HepG2 (cell line): ENCODE measurements around the gene CHST11. TPM values are rescaled to one million over a fixed set of nuclear protein-coding genes. Genes with fewer than 3 reads are reported as not detected.

Experiments used
- ATAC-seq: fragments of 200-7000 bp; cut with Tn5 transposase; 3 replicates; pipeline ENCODE4 v1.9.1; 2020; ENCODE audit warnings: mild to moderate bottlenecking, moderate library complexity
- BruUV-seq: library from RNA; stranded (reverse); fragments of 400-500 nt; replicated peaks from 2 replicates; lab custom pipeline; 2021; lab: Mats Ljungman, UMichigan
- CTCF ChIA-PET: fragments of 300-600 bp; formaldehyde crosslinking; extraction: SDS; loops from one replicate; lab custom pipeline; 2021; ENCODE audit warnings: low total read pairs, inconsistent platforms, low intra/inter-chr PET ratio; lab: Yijun Ruan, JAX
- POLR2A ChIA-PET: fragments of 350-600 bp; sonication (Branson Sonifier 250); formaldehyde crosslinking; loops from one replicate; lab custom pipeline; 2020; ENCODE audit warnings: antibody characterized with exemption, inconsistent platforms; lab: Yijun Ruan, JAX
- DNase-seq: peaks from one replicate; pipeline ENCODE4 v3.0.0-alpha.2; 2015; ENCODE audit warnings: low spot score
- FAIRE-seq: peaks from 3 replicates; lab custom pipeline; 2011; peaks lifted over from hg19 to GRCh38; lab: Jason Lieb, UNC
- H2AFZ ChIP-seq: one replicate; pipeline ENCODE4 v1.6.1; 2011; ENCODE audit warnings: low read length, inconsistent platforms
- H3K27ac ChIP-seq: fragments of 300-600 bp; 3 replicates; pipeline ENCODE4 v1.8.0; 2011; ENCODE audit warnings: mixed run types, mild to moderate bottlenecking, mixed read lengths, low read length, inconsistent platforms; ENCODE audit not compliant: insufficient read depth; ENCODE audit errors: extremely low read length
- H3K27me3 ChIP-seq, 2 experiments: fragments of 200-600 bp in 1 of 2; 2 replicates in 1 of 2; 3 replicates in 1 of 2; pipeline versions ENCODE4 v1.6.0 to v1.8.0; 2011; ENCODE audit warnings: low read length in 2 of 2, mild to moderate bottlenecking in 2 of 2, moderate library complexity in 2 of 2, inconsistent platforms in 1 of 2; ENCODE audit not compliant: insufficient read depth in 2 of 2, control insufficient read depth in 1 of 2
- H3K36me3 ChIP-seq, 2 experiments: fragments of 200-600 bp in 1 of 2; replicated peaks in 1 of 2; 2 replicates in 1 of 2; 3 replicates in 1 of 2; pipeline versions ENCODE4 v1.5.1 to v1.8.0; 2011; ENCODE audit warnings: low read length in 2 of 2, inconsistent platforms in 1 of 2; ENCODE audit not compliant: insufficient read depth in 2 of 2, control insufficient read depth in 1 of 2
- H3K4me1 ChIP-seq: 2 replicates; pipeline ENCODE4 v1.5.1; 2012; ENCODE audit warnings: low read length, inconsistent platforms; ENCODE audit not compliant: insufficient read depth
- H3K4me2 ChIP-seq: 2 replicates; pipeline ENCODE4 v1.6.0; 2011; ENCODE audit warnings: low read depth, low read length, inconsistent platforms
- H3K4me3 ChIP-seq, 3 experiments: fragments of 200-600 bp in 1 of 3; sonication (generic), shearing (Covaris generic) in 1 of 3; replicated peaks in 1 of 3; 2 replicates each; pipeline ENCODE4 v1.5.1; 2011 to 2016; ENCODE audit warnings: low read length in 3 of 3, inconsistent platforms in 2 of 3, low read depth in 2 of 3, mild to moderate bottlenecking in 2 of 3, control low read depth in 1 of 3, mixed read lengths in 1 of 3; ENCODE audit not compliant: insufficient read depth in 1 of 3
- H3K79me2 ChIP-seq: one replicate; pipeline ENCODE4 v1.6.1; 2011; ENCODE audit warnings: low read length, inconsistent platforms; ENCODE audit not compliant: insufficient read depth
- H3K9ac ChIP-seq: 2 replicates; pipeline ENCODE4 v1.6.0; 2011; ENCODE audit warnings: mild to moderate bottlenecking, low read depth, low read length, inconsistent platforms; ENCODE audit not compliant: insufficient read depth
- H3K9me3 ChIP-seq: 2 replicates; pipeline ENCODE4 v1.5.1; 2012; ENCODE audit warnings: mild to moderate bottlenecking, low read length
- H4K20me1 ChIP-seq: 2 replicates; pipeline ENCODE4 v1.6.0; 2011; ENCODE audit warnings: inconsistent platforms, mild to moderate bottlenecking, low read length, moderate library complexity; ENCODE audit not compliant: insufficient read depth
- CBX1 ChIP-seq: IDR thresholded peaks from one replicate; pipeline ENCODE4 v1.6.1; 2016; ENCODE audit warnings: antibody characterized with exemption, low read depth
- EP300 ChIP-seq, 3 experiments: sonication (generic) in 1 of 3; formaldehyde crosslinking in 1 of 3; IDR thresholded peaks; 2 replicates each; pipeline versions ENCODE4 v1.5.1 to v1.6.1; 2011 to 2020; ENCODE audit warnings: low read depth in 2 of 3, low read length in 2 of 3, borderline replicate concordance in 1 of 3, improper control_type of control experiment in 1 of 3, mild to moderate bottlenecking in 1 of 3, missing genetic modification reagents in 1 of 3, moderate library complexity in 1 of 3
- HOXA5 ChIP-seq: sonication (generic); formaldehyde crosslinking; IDR thresholded peaks from 2 replicates; pipeline ENCODE4 v1.4.0; 2020; ENCODE audit warnings: missing genetic modification reagents
- KLF12 ChIP-seq: sonication (generic); formaldehyde crosslinking; IDR thresholded peaks from 2 replicates; pipeline ENCODE4 v1.4.0; 2020; ENCODE audit warnings: missing genetic modification reagents, borderline replicate concordance
- NCOA1 ChIP-seq: sonication (generic); formaldehyde crosslinking; IDR thresholded peaks from 2 replicates; pipeline ENCODE4 v1.9.0; 2021; ENCODE audit warnings: missing genetic modification reagents
- PAX8 ChIP-seq: sonication (generic); formaldehyde crosslinking; IDR thresholded peaks from 2 replicates; pipeline ENCODE4 v1.8.0; 2022; ENCODE audit warnings: mild to moderate bottlenecking, missing genetic modification reagents, borderline replicate concordance
- REXO4 ChIP-seq: sonication (generic); formaldehyde crosslinking; IDR thresholded peaks from 2 replicates; pipeline ENCODE4 v1.8.0; 2022; ENCODE audit warnings: missing genetic modification reagents, mild to moderate bottlenecking, borderline replicate concordance
- SAP130 ChIP-seq: IDR thresholded peaks from 2 replicates; pipeline ENCODE4 v1.6.1; 2016; ENCODE audit warnings: low read depth
- SMAD3 ChIP-seq: sonication (generic); formaldehyde crosslinking; IDR thresholded peaks from 2 replicates; pipeline ENCODE4 v1.4.0; 2020; ENCODE audit warnings: missing genetic modification reagents
- THYN1 ChIP-seq: sonication (generic); formaldehyde crosslinking; IDR thresholded peaks from 2 replicates; pipeline ENCODE4 v1.8.1; 2023; ENCODE audit warnings: low read depth, mild to moderate bottlenecking, moderate library complexity, missing genetic modification reagents, borderline replicate concordance
- WIZ ChIP-seq: sonication (generic); formaldehyde crosslinking; IDR thresholded peaks from 2 replicates; pipeline ENCODE4 v1.5.1; 2020; ENCODE audit warnings: mild to moderate bottlenecking, missing genetic modification reagents
- ZNF296 ChIP-seq: sonication (generic); formaldehyde crosslinking; conservative IDR thresholded peaks from 2 replicates; pipeline ENCODE4 v1.5.0; 2020; ENCODE audit warnings: mild to moderate bottlenecking, missing genetic modification reagents
- ZNF335 ChIP-seq: sonication (generic); formaldehyde crosslinking; IDR thresholded peaks from 2 replicates; pipeline ENCODE4 v1.4.0; 2020; ENCODE audit warnings: missing genetic modification reagents
- ZNF615 ChIP-seq: sonication (generic); formaldehyde crosslinking; IDR thresholded peaks from 2 replicates; pipeline ENCODE4 v1.5.0; 2020; ENCODE audit warnings: mild to moderate bottlenecking, missing genetic modification reagents, borderline replicate concordance
- ZNF775 ChIP-seq: sonication (generic); formaldehyde crosslinking; IDR thresholded peaks from 2 replicates; pipeline ENCODE4 v1.4.0; 2020; ENCODE audit warnings: missing genetic modification reagents, mild to moderate bottlenecking, moderate library complexity, borderline replicate concordance
- WGBS: methylation state at CpG from one replicate; pipeline ENCODE4 v1.1.6; 2017; ENCODE audit warnings: low lambda C conversion rate; 5-methylcytosine and 5-hydroxymethylcytosine counted together
- in situ Hi-C: cut with HindIII; loops from 2 replicates; pipeline ENCODE4 v1.10.0; 2017; ENCODE audit warnings: low pct_unique_long_range_greater_than_20kb; ENCODE audit not compliant: extremely low pct_ligation_motif_present
- intact Hi-C: fragments of 100-400 bp; cut with micrococcal nuclease; formaldehyde crosslinking; loops from one replicate; pipeline ENCODE4 v1.10.0; 2022; ENCODE audit not compliant: unreplicated experiment
- polyA plus RNA-seq, 8 experiments: library from polyadenylated mRNA; depleted of rRNA in 3 of 8; stranded (reverse) in 7 of 8; unstranded in 1 of 8; fragments of >200 nt; fragmentation: Illumina TruSeq in 4 of 8; extraction: Trizol in 4 of 8; gene quantifications; 2 replicates each; pipeline versions ENCODE4 v1.2.1 to v1.2.3, GENCODE V29; 2011 to 2016; ENCODE audit warnings: low read depth in 4 of 8, missing spikeins in 1 of 8, mixed read lengths in 1 of 8; ENCODE audit not compliant: insufficient read depth in 1 of 8
- total RNA-seq, 5 experiments: library from RNA; depleted of rRNA; stranded (reverse); fragments of >200 nt; fragmentation: Illumina TruSeq; extraction: Trizol; gene quantifications; 2 replicates each; pipeline ENCODE4 v1.2.3, GENCODE V29; 2016; ENCODE audit warnings: low read depth in 1 of 5
- TF ChIP-seq, protein P1 (sequence below): sonication (generic); formaldehyde crosslinking; IDR thresholded peaks from 2 replicates; pipeline ENCODE4 v1.4.0; 2020; ENCODE audit warnings: missing genetic modification reagents, borderline replicate concordance

Gene CHST11
- total and polyA plus RNA-seq, 2 of the 13 experiments (the other 11 are each of a cell fraction or from before 2014, with no cell fraction given): 0.15 TPM; not detected in 1

DNA sequence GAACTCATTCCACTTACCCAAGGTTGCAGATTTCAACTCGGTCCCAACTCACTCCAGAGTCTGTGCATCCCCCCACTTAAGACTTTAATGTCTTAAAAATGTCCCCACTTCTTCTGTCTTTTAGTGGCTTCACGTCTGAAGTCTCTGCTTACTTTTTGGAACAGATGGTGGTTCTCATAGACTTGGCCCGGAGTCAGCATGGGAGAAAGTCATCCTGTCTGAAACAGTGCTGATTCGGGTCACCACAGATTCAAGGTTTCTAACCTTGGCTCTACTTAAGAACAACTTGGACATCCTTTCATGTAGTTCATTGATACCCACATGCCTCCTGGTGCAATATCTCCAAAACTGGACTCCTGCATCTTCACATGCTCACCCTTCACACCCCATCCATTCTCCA is 26.0 kb downstream of the CHST11 start:
- H3K4me2 ChIP-seq: no peak overlapping the region
- ChIA-PET CTCF (no interaction called here), POLR2A (no interaction called here)
- H3K27ac ChIP-seq: no peak overlapping the region
- no peak overlapping the region for H2AFZ ChIP-seq
- in situ Hi-C loops: no loop called here
- no peaks in the 10 kb centered on the region for H3K79me2 ChIP-seq
- peaks cover 3 to 25% of the 10 kb centered on the region in 2 experiments; a peak in 3 of 5 replicates for H3K27me3 ChIP-seq
- TF ChIP-seq, protein P1, sequence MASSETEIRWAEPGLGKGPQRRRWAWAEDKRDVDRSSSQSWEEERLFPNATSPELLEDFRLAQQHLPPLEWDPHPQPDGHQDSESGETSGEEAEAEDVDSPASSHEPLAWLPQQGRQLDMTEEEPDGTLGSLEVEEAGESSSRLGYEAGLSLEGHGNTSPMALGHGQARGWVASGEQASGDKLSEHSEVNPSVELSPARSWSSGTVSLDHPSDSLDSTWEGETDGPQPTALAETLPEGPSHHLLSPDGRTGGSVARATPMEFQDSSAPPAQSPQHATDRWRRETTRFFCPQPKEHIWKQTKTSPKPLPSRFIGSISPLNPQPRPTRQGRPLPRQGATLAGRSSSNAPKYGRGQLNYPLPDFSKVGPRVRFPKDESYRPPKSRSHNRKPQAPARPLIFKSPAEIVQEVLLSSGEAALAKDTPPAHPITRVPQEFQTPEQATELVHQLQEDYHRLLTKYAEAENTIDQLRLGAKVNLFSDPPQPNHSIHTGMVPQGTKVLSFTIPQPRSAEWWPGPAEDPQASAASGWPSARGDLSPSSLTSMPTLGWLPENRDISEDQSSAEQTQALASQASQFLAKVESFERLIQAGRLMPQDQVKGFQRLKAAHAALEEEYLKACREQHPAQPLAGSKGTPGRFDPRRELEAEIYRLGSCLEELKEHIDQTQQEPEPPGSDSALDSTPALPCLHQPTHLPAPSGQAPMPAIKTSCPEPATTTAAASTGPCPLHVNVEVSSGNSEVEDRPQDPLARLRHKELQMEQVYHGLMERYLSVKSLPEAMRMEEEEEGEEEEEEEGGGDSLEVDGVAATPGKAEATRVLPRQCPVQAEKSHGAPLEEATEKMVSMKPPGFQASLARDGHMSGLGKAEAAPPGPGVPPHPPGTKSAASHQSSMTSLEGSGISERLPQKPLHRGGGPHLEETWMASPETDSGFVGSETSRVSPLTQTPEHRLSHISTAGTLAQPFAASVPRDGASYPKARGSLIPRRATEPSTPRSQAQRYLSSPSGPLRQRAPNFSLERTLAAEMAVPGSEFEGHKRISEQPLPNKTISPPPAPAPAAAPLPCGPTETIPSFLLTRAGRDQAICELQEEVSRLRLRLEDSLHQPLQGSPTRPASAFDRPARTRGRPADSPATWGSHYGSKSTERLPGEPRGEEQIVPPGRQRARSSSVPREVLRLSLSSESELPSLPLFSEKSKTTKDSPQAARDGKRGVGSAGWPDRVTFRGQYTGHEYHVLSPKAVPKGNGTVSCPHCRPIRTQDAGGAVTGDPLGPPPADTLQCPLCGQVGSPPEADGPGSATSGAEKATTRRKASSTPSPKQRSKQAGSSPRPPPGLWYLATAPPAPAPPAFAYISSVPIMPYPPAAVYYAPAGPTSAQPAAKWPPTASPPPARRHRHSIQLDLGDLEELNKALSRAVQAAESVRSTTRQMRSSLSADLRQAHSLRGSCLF: no peak
- TF ChIP-seq ZNF335 (CRISPR knock-in tag): no peak
- no peak for TF ChIP-seq THYN1
- TF ChIP-seq ZNF615 (CRISPR knock-in tag): no peak
- TF ChIP-seq KLF12 (CRISPR knock-in tag): no peak
- no peak for TF ChIP-seq REXO4 (CRISPR knock-in tag)
- no peak for TF ChIP-seq PAX8 (CRISPR knock-in tag)
- TF ChIP-seq ZNF775: no peak
- no peak for TF ChIP-seq NCOA1 (CRISPR knock-in tag)
- TF ChIP-seq CBX1: no peak
- no peak for TF ChIP-seq SMAD3 (CRISPR knock-in tag)
- no peak for TF ChIP-seq WIZ (CRISPR knock-in tag)
- no peak for TF ChIP-seq ZNF296
- TF ChIP-seq HOXA5 (CRISPR knock-in tag): no peak
- no peak for TF ChIP-seq EP300 (IDR thresholded peaks at IDR 0.05; ENCODE audit: low read depth in 2 of 2, low read length in 2 of 2)
- no peak for TF ChIP-seq EP300 (CRISPR knock-in tag; IDR thresholded peaks at IDR 0.05; ENCODE audit: borderline replicate concordance)
- no peak for TF ChIP-seq SAP130 (CRISPR knock-in tag)
- H3K4me1 ChIP-seq: peaks cover 8% of the 10 kb centered on the region; the same call in 1 of the 2 replicates
- 42% methylated on average over 3 of the region's 4 CpGs for WGBS
- H3K36me3 ChIP-seq: no peaks in the 10 kb centered on the region
- FAIRE-seq (no peak), DNase-seq (no peak), ATAC-seq (no peak)
- no peaks in the 10 kb centered on the region for H3K9me3 ChIP-seq
- no peaks in the 10 kb centered on the region for H4K20me1 ChIP-seq
- intact Hi-C loops: no loop called here
- H3K9ac ChIP-seq: no peak overlapping the region
- no TSS peak for BruUV-seq
- no peak overlapping the region for H3K4me3 ChIP-seq
